ENCODE results near the gene IL10.

- TF ChIP-seq EP300 (IDR thresholded peaks at IDR 0.05) (no peak), POLR2A (IDR thresholded peaks at IDR 0.05) (no peak)
- TF ChIP-seq, protein P1, sequence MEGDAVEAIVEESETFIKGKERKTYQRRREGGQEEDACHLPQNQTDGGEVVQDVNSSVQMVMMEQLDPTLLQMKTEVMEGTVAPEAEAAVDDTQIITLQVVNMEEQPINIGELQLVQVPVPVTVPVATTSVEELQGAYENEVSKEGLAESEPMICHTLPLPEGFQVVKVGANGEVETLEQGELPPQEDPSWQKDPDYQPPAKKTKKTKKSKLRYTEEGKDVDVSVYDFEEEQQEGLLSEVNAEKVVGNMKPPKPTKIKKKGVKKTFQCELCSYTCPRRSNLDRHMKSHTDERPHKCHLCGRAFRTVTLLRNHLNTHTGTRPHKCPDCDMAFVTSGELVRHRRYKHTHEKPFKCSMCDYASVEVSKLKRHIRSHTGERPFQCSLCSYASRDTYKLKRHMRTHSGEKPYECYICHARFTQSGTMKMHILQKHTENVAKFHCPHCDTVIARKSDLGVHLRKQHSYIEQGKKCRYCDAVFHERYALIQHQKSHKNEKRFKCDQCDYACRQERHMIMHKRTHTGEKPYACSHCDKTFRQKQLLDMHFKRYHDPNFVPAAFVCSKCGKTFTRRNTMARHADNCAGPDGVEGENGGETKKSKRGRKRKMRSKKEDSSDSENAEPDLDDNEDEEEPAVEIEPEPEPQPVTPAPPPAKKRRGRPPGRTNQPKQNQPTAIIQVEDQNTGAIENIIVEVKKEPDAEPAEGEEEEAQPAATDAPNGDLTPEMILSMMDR (IDR thresholded peaks at IDR 0.05): no peak
Measured at GRCh38 chr1:206751891-206752290, 20.4 kb downstream of the IL10 start.

Measured in tibial nerve (tissue), 4 donors.